Effector memory CD4-positive, alpha-beta T cell (primary cell): ENCODE measurements around the gene GHR.

ENCODE experiments used
- DNase-seq, 3 donors: peaks; one replicate each; pipeline ENCODE4 v3.0.0-alpha.2; 2020
- H3K27ac ChIP-seq: 2 replicates; pipeline ENCODE4 v1.7.0; 2013; ENCODE audit warnings: mild to moderate bottlenecking, low read length, moderate library complexity; ENCODE audit not compliant: insufficient read depth, poor library complexity, severe bottlenecking
- H3K27me3 ChIP-seq: replicated peaks from 2 replicates; pipeline ENCODE4 v1.7.0; 2013; ENCODE audit warnings: mild to moderate bottlenecking, low read length; ENCODE audit not compliant: insufficient read depth, control insufficient read depth, poor library complexity, severe bottlenecking
- H3K36me3 ChIP-seq: 2 replicates; pipeline ENCODE4 v1.7.0; 2013; ENCODE audit warnings: mild to moderate bottlenecking, low read length, moderate library complexity; ENCODE audit not compliant: control insufficient read depth, insufficient read depth
- H3K4me1 ChIP-seq: 2 replicates; pipeline ENCODE4 v1.7.0; 2013; ENCODE audit warnings: low read length, mild to moderate bottlenecking; ENCODE audit not compliant: control insufficient read depth, insufficient read depth, poor library complexity, severe bottlenecking
- H3K4me3 ChIP-seq: 2 replicates; pipeline ENCODE4 v1.7.0; 2013; ENCODE audit warnings: low read length, low read depth, mild to moderate bottlenecking; ENCODE audit not compliant: insufficient read depth, poor library complexity, severe bottlenecking
- H3K9me3 ChIP-seq: 2 replicates; pipeline ENCODE4 v1.7.0; 2013; ENCODE audit warnings: mild to moderate bottlenecking, low read length, moderate library complexity; ENCODE audit not compliant: control insufficient read depth

Gene GHR

GRCh38 chr5:42507451-42508097 is 84.3 kb downstream of the GHR start:
- Histone ChIP-seq H3K4me1 (no peaks in the 10 kb centered on the region), H3K4me3 (no peak overlapping the region), H3K27me3 (no peaks in the 10 kb centered on the region), H3K9me3 (no peaks in the 10 kb centered on the region), H3K27ac (no peak overlapping the region), H3K36me3 (no peaks in the 10 kb centered on the region)
- DNase-seq: no peak

GRCh38 chr5:42513246-42513645 is 90.0 kb downstream of the GHR start:
- Histone ChIP-seq H3K27me3 (no peaks in the 10 kb centered on the region), H3K27ac (no peak overlapping the region), H3K4me1 (no peaks in the 10 kb centered on the region), H3K36me3 (no peaks in the 10 kb centered on the region), H3K9me3 (no peaks in the 10 kb centered on the region), H3K4me3 (no peak overlapping the region)
- DNase-seq: no peak

DNA sequence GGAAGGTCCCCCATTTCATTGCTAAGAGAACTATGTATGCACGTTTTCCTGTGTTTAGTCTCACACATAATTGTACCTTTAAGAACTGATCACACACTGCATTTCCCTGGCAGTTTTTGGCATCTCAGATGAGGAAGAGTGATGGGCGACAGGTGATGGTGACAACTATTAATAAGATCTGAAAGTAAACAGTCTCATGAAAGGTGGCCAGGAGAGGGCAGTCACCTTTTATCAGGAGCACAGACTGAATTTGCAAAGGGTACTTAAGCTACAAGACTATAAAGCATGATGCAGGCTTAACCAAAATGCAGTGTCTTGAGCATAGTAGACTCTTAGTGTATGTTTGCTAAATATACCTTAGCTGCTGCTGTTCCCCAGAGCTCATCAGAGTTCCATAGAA is 91.5 kb downstream of the GHR start:
- H3K27me3 ChIP-seq: no peaks in the 10 kb centered on the region
- H3K36me3 ChIP-seq: no peaks in the 10 kb centered on the region
- H3K4me1 ChIP-seq: no peaks in the 10 kb centered on the region
- no peak overlapping the region for H3K27ac ChIP-seq
- DNase-seq: no peak
- H3K4me3 ChIP-seq: no peak overlapping the region
- no peaks in the 10 kb centered on the region for H3K9me3 ChIP-seq

DNA sequence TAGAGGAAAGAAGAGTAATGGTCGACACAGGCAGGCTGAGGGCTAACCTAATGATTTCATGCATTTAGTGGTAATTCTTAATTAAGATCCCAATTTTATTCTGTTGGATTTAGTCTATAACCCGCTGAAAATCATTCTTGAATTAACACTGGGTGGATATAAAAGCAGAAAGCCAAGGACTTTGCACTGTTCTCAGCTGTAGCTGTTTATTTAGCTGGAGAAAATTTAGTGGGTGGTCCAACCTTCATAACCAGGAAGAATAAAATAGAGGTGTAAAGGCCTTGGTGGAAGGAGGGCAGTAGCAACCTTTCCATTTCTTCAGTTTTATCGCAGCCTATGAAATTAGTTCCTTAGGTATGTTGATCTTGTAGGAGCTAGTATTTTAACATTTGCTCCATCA is 92.3 kb downstream of the GHR start:
- Histone ChIP-seq H3K27me3 (no peaks in the 10 kb centered on the region), H3K36me3 (no peaks in the 10 kb centered on the region), H3K4me1 (no peaks in the 10 kb centered on the region), H3K27ac (no peak overlapping the region), H3K9me3 (no peaks in the 10 kb centered on the region), H3K4me3 (no peak overlapping the region)
- no peak for DNase-seq

DNA sequence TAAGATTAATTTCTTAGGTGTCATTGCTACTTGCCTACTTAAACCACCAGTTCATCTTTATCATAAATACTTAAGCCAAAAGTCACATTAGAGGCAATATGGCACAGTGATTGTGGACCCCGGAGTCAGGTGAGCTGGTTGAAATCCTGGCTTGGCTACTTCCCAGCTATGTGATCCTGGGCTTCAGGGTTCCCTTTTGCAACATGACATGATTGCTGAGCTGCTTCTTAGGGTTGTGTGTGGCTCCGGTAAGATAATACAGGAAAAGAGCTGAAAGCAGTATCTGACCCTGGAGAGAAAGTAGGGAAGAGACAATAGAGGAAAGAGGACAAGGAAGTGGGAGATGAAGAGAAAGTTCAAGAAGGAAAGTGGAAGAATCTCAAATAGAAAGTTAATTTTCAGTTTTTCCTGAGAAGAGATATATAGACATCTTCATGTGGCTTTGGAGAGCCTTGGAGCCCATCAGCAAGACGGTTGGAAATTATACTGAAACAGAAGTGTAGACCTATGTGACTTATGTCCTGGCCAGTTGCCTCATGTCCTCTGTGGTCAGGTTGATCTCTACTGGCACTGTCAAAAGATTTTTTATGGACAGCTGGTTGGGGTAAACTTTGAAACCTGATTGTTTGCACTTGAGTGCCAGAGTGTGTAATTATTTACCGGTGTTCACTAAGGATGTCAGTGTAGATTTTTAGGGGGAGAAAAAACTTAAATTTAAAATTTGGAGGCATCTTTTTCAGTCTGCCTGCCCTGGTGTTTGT is 93.2 kb downstream of the GHR start:
- Histone ChIP-seq H3K4me1 (no peaks in the 10 kb centered on the region), H3K4me3 (no peak overlapping the region)

GRCh38 chr5:42517164-42517563 is 93.9 kb downstream of the GHR start:
- Histone ChIP-seq H3K27me3 (no peaks in the 10 kb centered on the region), H3K4me3 (no peak overlapping the region), H3K9me3 (no peaks in the 10 kb centered on the region), H3K4me1 (no peaks in the 10 kb centered on the region), H3K36me3 (no peaks in the 10 kb centered on the region), H3K27ac (no peak overlapping the region)
- no peak for DNase-seq

More for the DNA sequence above, 93.2 kb downstream of the GHR start:
- Histone ChIP-seq H3K9me3 (no peaks in the 10 kb centered on the region), H3K27me3 (no peaks in the 10 kb centered on the region), H3K27ac (no peak overlapping the region), H3K36me3 (no peaks in the 10 kb centered on the region)
- DNase-seq: no peak

- Histone ChIP-seq H3K9me3 (no peaks in the 10 kb centered on the region), H3K27ac (no peak overlapping the region), H3K27me3 (no peaks in the 10 kb centered on the region), H3K4me1 (no peaks in the 10 kb centered on the region), H3K36me3 (no peaks in the 10 kb centered on the region), H3K4me3 (no peak overlapping the region)
- DNase-seq: no peak
Observed at GRCh38 chr5:42518595-42519221, 95.5 kb downstream of the GHR start.

GRCh38 chr5:42520203-42520602 is 97.0 kb downstream of the GHR start:
- Histone ChIP-seq H3K9me3 (no peaks in the 10 kb centered on the region), H3K27me3 (no peaks in the 10 kb centered on the region), H3K4me3 (no peak overlapping the region), H3K4me1 (no peaks in the 10 kb centered on the region), H3K36me3 (no peaks in the 10 kb centered on the region), H3K27ac (no peak overlapping the region)
- no peak for DNase-seq

DNA sequence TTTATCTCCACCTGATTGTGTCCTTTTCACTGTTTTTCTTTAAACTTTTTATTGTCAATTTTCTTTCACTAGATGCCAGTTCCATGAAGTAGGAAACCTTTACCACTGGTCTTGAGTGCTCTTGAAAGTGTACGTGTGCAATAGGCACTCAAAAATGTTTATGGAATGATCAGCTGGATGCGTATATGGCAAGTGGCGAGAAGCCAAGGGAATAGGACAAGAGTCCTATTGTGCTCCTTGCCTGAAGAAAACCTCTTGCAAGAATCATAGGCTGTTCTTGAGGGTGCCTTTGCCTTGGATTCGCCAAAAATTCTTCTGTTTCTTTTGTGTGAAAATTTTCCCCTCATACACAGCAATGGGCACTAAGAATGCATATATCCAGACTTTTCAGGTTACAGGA is 97.7 kb downstream of the GHR start:
- no peak overlapping the region for H3K4me3 ChIP-seq
- H3K27ac ChIP-seq: no peak overlapping the region
- no peaks in the 10 kb centered on the region for H3K27me3 ChIP-seq
- H3K4me1 ChIP-seq: no peaks in the 10 kb centered on the region
- no peaks in the 10 kb centered on the region for H3K36me3 ChIP-seq
- DNase-seq: no peak
- no peaks in the 10 kb centered on the region for H3K9me3 ChIP-seq

DNA sequence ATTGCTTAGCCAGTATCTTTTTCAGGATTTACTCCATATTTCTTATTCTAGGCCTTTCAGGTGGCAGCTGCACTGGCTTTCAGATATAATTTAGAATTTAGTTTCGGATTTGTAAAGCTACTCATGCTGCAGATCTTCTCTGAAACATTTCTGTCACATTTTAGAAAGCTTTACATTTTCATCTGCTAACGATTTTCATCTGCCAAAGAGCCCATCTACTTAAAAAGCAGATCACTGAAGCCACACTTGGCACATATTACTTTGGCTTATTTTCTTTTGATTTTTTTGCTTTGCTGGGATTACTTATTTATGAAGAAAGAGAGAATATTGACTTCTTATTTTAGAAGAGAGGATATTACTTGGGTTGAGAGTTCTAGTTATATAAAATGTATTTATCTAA is 98.2 kb downstream of the GHR start:
- Histone ChIP-seq H3K4me1 (no peaks in the 10 kb centered on the region), H3K36me3 (no peaks in the 10 kb centered on the region), H3K27me3 (no peaks in the 10 kb centered on the region), H3K27ac (no peak overlapping the region), H3K4me3 (no peak overlapping the region), H3K9me3 (no peaks in the 10 kb centered on the region)
- no peak for DNase-seq
